ENCODE measurements around the gene ADSS2. TPM values are rescaled to one million over a fixed set of nuclear protein-coding genes. Genes with fewer than 3 reads are reported as not detected.

The ADSS2 gene
- total RNA-seq, 3 donors from 2014 or later, result 52.3 to 61.3 (median 57.0) TPM

DNA sequence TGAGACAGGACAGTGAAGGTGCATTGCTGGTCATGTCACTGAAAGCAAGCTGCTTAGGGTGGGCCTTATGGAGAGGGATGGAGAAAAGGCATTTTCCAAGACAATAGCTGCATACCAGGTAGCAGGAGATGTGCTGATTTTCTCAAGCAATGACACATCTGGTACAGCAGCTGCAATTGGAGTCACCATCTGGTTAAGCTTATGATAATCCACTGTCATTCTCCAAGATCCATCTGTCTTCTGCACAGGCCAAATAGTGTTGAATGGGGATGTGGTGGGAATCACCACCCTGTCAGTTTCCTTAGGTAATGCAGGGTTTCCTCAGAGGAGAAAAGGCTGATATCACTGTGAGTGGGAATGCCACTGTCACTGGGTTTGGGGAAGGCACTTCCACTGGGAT, 54.6 kb downstream of the ADSS2 start:
- ATAC-seq, result no peak
- Mint-ChIP-seq H3K4me1 (ENCODE audit: low read depth) (peaks cover 1% of the 10 kb centered on the region), H3K4me3 (no peak overlapping the region), H3K36me3 (ENCODE audit: insufficient read depth) (peaks cover 15% of the 10 kb centered on the region), H3K27me3 (ENCODE audit: low read depth) (no peaks in the 10 kb centered on the region), H3K9me3 (peaks cover 15% of the 10 kb centered on the region)
- no peak for DNase-seq

DNA sequence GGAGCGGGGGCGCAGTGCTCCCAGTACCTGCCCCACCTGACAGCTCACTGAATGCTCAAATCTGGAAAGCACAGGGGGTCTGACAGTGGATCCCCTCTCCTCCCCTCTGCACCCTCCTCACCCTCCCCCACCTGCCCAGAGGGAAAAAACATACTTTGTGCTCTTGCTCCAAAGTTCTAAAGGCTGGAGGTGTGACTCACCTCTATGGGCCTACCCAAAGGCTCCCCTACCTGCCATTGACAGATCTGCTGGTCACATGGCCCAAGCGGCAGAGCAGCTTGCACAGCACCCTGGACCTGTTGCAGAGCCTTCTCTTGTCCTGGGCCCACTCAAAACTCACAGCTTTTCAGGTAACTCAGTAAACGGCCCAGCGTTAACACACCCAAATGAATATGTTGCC, 55.7 kb downstream of the ADSS2 start:
- H3K4me3 Mint-ChIP-seq, result no peak overlapping the region
- ATAC-seq (peak in 1 of 2 donors; percentile 18), DNase-seq (no peak)
- no peaks in the 10 kb centered on the region for H3K27me3 Mint-ChIP-seq (ENCODE audit: low read depth)
- H3K9me3 Mint-ChIP-seq, result peaks cover 4% of the 10 kb centered on the region
- H3K4me1 Mint-ChIP-seq (ENCODE audit: low read depth), result no peaks in the 10 kb centered on the region
- peaks cover 4% of the 10 kb centered on the region for H3K36me3 Mint-ChIP-seq (ENCODE audit: insufficient read depth)

DNA sequence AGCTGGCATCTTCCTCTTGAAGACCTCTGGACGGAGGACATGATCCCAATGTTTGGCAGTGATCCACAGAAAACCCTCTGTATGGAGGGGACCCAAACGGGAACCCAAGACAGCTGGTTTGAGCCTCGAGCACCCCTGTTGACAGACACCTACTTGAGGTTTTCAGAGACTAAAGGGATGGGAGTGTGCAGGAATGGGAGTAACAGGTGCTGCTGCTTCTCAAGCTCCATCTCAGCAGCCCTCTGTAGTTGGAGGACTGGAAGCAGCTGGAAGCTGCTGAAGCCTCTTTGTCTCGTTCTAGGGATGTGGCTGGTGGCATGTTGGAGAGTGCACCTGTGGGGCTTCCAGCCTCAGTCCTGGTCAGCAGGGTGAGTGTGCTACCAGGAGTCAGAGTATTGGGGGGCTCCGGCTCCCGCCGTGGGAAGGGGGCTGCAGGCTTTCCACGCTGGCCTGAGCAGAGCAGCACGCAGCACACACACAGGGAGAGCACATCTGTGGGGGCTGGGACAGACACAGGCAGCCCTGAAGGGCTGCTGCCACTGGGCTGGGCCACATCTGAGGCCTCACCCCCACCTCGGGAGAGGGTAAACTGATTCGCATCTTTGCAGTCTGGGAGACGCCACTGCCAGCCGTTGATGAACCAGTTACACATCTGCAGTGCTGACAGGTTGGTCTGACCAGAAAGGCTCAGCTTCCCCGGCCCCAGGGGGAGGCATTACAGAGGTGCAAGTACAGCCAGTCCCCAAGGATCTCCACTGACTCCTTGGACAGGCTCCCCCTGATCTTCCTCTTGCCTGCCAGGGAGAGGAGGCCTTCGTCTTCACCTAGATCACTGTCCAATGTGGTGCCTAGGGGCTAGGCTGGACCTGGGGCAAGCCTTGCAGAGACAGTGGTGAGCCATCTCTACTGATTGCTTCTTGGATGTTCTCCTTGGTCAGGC, 56.6 kb downstream of the ADSS2 start:
- H3K4me3 Mint-ChIP-seq, result no peak overlapping the region
- H3K9me3 Mint-ChIP-seq, result no peaks in the 10 kb centered on the region
- ATAC-seq (peak in 1 of 2 donors; percentile 34), DNase-seq (no peak)
- H3K27me3 Mint-ChIP-seq (ENCODE audit: low read depth), result no peaks in the 10 kb centered on the region
- H3K4me1 Mint-ChIP-seq (ENCODE audit: low read depth), result no peaks in the 10 kb centered on the region
- H3K36me3 Mint-ChIP-seq (ENCODE audit: insufficient read depth), result peaks cover 2% of the 10 kb centered on the region

DNA sequence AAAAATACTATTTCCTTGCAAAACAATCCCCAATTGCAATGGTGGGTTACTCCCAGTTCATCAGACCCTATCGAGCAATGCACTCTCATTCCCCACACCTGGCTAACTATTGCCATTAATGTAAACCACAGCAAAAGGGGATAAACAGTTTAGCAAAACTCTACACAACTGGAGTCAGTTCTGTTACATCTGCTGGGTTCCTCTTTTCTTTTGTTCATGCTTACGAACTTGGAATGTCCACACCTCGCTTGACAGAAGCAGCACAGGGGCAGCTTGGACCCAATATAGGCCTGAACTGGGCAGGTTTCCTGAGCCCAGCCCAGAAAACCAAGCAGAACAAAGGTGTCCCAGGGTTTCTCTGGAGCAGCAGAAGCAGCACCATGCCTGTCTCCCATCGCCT, 57.4 kb downstream of the ADSS2 start:
- Mint-ChIP-seq H3K27me3 (ENCODE audit: low read depth) (no peaks in the 10 kb centered on the region), H3K4me3 (no peak overlapping the region), H3K36me3 (ENCODE audit: insufficient read depth) (peaks cover 2% of the 10 kb centered on the region), H3K9me3 (no peaks in the 10 kb centered on the region), H3K4me1 (ENCODE audit: low read depth) (no peaks in the 10 kb centered on the region)
- no peak for DNase-seq
- no peak for ATAC-seq

DNA sequence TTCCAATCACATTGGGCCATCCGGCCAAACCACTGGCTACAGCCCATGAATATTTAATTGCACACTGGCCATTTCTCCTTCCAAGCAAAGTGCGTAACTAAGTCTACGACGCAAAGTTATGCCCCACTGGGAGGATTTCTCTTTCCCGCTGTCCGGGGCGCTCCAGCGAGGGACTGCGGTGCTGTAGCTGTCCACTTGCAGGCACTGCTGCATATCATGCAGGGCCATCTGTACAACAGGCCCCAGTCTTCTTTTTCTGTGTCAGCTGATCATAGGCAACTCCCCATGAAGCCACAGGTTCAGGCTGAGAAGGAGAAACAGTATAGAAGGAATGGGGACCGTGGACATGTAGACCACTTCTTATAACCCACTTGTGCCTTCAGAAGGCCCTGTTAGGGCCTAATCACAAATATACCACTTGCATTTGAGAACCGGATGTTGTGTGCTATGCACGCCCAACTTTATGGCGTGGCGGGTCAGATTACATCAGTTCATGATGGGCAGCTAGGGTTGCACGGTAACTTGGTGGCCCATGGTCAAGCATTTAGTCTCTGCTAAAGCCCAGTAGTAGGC, 58.0 kb downstream of the ADSS2 start:
- no peaks in the 10 kb centered on the region for H3K36me3 Mint-ChIP-seq (ENCODE audit: insufficient read depth)
- H3K27me3 Mint-ChIP-seq (ENCODE audit: low read depth), result no peaks in the 10 kb centered on the region
- DNase-seq (no peak), ATAC-seq (no peak)
- no peak overlapping the region for H3K4me3 Mint-ChIP-seq
- H3K4me1 Mint-ChIP-seq (ENCODE audit: low read depth), result no peaks in the 10 kb centered on the region
- no peaks in the 10 kb centered on the region for H3K9me3 Mint-ChIP-seq

DNA sequence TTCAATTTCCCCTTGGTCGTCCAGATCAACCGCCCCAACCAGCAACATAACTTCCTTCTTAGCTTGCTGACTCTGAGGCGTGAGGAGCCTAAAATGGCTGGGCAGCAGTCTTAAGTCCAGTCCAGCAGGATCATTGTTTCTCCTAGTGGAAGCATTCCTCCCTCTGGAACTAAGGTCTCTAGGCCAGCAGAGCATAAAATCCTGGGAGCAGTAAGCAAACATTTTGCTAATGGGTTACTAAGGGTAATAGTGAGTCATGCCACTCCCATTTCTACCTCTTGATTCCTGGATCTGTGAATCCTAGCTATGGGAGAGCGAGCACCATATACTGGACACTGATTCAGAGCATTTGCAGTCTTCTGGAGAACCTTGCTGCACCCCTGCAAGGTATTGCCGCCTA, 59.9 kb downstream of the ADSS2 start:
- Mint-ChIP-seq H3K4me1 (ENCODE audit: low read depth) (no peaks in the 10 kb centered on the region), H3K4me3 (no peak overlapping the region), H3K36me3 (ENCODE audit: insufficient read depth) (no peaks in the 10 kb centered on the region), H3K9me3 (no peaks in the 10 kb centered on the region), H3K27me3 (ENCODE audit: low read depth) (no peaks in the 10 kb centered on the region)
- DNase-seq (no peak), ATAC-seq (no peak)

DNA sequence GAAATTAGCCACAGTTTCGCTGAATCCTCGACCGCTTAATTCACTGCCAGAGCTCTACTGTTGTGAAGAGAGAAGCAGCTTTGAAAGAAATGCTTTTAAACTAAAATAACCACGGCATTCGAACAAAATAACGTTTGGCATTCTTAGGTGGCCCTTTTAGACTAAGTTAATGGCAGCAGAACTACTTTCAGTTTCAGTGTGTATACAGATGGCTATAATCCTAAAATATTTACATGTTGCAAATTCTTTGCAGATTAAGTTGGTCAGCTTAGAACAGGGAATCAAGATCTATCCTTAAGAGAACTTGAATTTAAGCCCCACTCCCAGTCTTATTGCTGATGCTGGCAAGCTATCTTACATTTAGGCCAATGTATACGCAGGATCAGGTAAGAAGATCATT, 62.7 kb downstream of the ADSS2 start:
- no peak overlapping the region for H3K4me3 Mint-ChIP-seq
- DNase-seq, result no peak
- no peaks in the 10 kb centered on the region for H3K9me3 Mint-ChIP-seq
- H3K36me3 Mint-ChIP-seq (ENCODE audit: insufficient read depth), result no peaks in the 10 kb centered on the region
- no peak for ATAC-seq
- H3K4me1 Mint-ChIP-seq (ENCODE audit: low read depth), result no peaks in the 10 kb centered on the region
- no peaks in the 10 kb centered on the region for H3K27me3 Mint-ChIP-seq (ENCODE audit: low read depth)

DNA sequence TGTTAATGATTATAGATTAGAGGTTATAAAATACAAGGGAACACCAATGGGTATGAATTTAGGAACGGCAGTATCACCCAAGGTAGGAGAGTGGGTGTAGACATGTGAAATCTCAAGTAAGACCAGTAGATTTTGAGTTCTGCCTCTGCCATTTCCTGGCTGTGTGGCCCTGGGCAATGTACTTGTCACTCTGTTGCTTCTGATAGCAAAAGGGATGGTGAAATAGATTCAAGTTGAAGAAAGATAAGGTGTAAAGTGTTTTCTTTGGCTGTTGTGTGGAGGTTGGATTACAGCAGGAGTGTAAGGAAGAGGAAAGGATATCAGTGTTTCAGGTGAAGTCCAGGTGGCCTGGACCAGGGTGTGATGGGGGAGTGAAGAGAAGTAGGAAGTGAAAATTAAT, 64.3 kb downstream of the ADSS2 start:
- ATAC-seq (no peak), DNase-seq (no peak)
- H3K4me1 Mint-ChIP-seq (ENCODE audit: low read depth), result no peaks in the 10 kb centered on the region
- no peaks in the 10 kb centered on the region for H3K36me3 Mint-ChIP-seq (ENCODE audit: insufficient read depth)
- no peak overlapping the region for H3K4me3 Mint-ChIP-seq
- no peaks in the 10 kb centered on the region for H3K27me3 Mint-ChIP-seq (ENCODE audit: low read depth)
- H3K9me3 Mint-ChIP-seq, result no peaks in the 10 kb centered on the region

DNA sequence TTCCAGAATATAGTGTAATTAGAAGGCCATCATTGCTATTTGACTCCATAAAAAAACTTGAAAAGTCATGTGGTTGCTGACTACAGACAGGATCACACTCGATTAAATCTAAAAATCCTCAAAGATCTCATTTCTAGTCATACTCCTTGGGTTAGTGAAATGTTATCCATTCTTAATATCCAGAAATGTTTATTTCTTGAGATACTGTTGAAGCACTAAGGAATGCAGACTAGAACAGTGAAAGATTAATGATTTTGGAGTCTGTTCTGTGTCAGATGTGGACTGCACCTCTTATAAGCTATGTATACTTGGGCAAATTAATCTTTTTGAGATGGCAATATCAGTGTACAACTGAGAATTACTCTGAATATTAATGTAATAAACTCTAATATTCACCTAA, 65.1 kb downstream of the ADSS2 start:
- no peaks in the 10 kb centered on the region for H3K36me3 Mint-ChIP-seq (ENCODE audit: insufficient read depth)
- H3K4me1 Mint-ChIP-seq (ENCODE audit: low read depth), result no peaks in the 10 kb centered on the region
- ATAC-seq, result no peak
- H3K9me3 Mint-ChIP-seq, result no peaks in the 10 kb centered on the region
- H3K4me3 Mint-ChIP-seq, result no peak overlapping the region
- no peak for DNase-seq
- no peaks in the 10 kb centered on the region for H3K27me3 Mint-ChIP-seq (ENCODE audit: low read depth)

DNA sequence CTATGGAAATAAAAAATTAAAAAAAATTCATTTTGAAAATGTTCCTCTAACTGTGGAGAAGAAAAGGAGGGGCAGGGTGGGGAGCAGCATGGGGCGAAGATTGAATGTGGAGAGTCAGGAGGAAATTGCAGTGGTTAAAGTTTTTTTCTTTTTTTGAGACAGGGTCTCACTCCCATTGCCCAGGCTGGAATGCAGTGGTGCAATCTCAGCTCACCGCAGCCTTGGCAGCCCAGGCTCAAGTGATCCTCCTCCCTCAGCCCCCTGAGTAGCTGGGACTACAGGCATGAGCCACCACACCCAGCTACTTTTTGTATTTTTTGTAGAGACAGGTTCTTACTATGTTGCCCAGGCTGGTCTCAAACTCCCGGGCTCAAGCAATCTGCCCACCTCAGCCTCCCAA, 67.6 kb downstream of the ADSS2 start:
- no peak for DNase-seq
- Mint-ChIP-seq H3K27me3 (ENCODE audit: low read depth) (no peaks in the 10 kb centered on the region), H3K4me1 (ENCODE audit: low read depth) (no peaks in the 10 kb centered on the region)

DNA sequence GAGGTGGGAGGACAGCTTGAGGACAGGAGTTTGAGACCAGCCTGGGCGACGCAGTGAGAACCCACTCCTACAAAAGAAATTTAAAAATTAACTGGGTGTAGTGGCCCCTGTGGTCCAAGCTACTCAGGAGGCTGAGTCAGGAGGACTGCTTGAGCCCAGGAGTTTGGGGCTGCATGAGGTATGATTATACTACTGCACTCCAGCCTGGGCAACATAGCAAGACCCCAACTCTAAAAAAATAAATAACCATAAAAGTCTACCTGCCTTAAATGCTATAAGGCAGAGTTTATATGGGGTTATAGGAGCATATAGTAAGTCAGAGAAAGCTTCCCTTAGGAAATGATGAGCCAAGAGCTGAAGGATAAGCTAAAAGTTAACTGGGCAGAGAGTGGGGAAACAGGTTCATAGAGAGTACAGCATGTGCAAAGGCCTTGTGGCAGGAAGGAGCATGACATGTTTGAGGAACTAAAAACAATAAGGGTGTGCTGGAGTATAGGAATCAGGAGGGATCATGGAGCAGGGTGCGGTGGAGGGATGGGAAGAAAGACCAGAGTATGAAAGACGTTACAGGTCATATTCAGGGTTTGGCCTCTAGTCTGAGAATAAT, 68.3 kb downstream of the ADSS2 start:
- Mint-ChIP-seq H3K4me1 (ENCODE audit: low read depth) (no peaks in the 10 kb centered on the region), H3K9me3 (no peaks in the 10 kb centered on the region), H3K4me3 (no peak overlapping the region), H3K27me3 (ENCODE audit: low read depth) (no peaks in the 10 kb centered on the region), H3K36me3 (ENCODE audit: insufficient read depth) (no peaks in the 10 kb centered on the region)
- ATAC-seq, result no peak
- no peak for DNase-seq

More for the DNA sequence above, 67.6 kb downstream of the ADSS2 start:
- no peak for ATAC-seq
- H3K36me3 Mint-ChIP-seq (ENCODE audit: insufficient read depth), result no peaks in the 10 kb centered on the region
- no peaks in the 10 kb centered on the region for H3K9me3 Mint-ChIP-seq
- H3K4me3 Mint-ChIP-seq, result no peak overlapping the region

DNA sequence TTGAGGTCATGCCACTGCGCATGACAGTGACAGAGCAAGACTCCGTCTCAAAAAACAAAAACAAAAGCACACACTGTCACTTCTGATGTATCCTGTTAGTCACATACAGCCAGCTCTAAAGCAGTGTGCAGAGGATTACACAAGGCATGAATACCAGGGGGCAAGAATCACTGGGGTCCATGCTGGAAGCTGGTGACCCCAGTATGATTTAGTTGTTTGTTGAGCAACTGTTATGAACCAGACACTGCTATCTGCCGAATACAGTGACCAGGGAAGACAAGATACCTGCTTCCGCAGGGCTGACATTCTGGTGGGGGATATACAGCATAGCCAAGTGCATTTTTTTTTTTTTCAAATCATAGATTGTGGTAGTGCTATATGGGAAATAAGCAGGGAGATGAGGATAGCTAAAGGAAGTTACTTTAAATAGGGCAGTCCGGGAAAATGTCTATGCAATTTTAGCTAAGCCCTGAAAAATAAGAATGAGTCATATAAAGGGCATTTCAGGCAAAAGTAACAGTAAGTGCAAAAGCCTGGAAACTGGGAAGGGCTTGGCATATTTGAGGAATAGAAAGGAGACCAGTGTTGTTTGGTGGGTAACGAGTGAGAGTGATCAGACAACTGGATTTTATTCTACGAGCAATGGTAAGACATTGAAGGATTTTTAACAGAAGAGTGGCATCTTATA, 69.7 kb downstream of the ADSS2 start:
- DNase-seq (no peak), ATAC-seq (no peak)
- no peaks in the 10 kb centered on the region for H3K36me3 Mint-ChIP-seq (ENCODE audit: insufficient read depth)
- H3K27me3 Mint-ChIP-seq (ENCODE audit: low read depth), result no peaks in the 10 kb centered on the region
- H3K9me3 Mint-ChIP-seq, result no peaks in the 10 kb centered on the region
- no peak overlapping the region for H3K4me3 Mint-ChIP-seq
- H3K4me1 Mint-ChIP-seq (ENCODE audit: low read depth), result no peaks in the 10 kb centered on the region

DNA sequence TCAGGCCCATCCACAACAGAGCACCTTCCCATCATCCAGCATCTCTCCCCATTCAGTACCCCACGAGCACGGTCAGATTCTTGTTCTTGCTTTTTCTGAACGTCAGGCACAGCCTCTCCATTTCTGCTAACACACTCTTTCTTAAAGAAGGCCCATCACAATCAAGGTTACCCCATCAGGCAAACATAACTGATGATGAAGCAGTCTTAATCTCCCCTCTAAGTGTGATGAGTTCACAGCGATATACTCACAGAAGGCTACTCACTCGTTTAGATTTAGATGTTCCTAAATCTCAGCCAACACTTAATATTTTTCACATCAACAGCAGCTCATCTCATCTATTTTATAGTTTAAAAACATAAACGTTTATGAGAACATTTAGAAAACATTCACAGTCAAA, 75.6 kb downstream of the ADSS2 start:
- DNase-seq, result no peak
- no peak for ATAC-seq
- no peaks in the 10 kb centered on the region for H3K27me3 Mint-ChIP-seq (ENCODE audit: low read depth)
- no peaks in the 10 kb centered on the region for H3K36me3 Mint-ChIP-seq (ENCODE audit: insufficient read depth)
- no peaks in the 10 kb centered on the region for H3K4me1 Mint-ChIP-seq (ENCODE audit: low read depth)
- H3K9me3 Mint-ChIP-seq, result no peaks in the 10 kb centered on the region
- H3K4me3 Mint-ChIP-seq, result no peak overlapping the region

DNA sequence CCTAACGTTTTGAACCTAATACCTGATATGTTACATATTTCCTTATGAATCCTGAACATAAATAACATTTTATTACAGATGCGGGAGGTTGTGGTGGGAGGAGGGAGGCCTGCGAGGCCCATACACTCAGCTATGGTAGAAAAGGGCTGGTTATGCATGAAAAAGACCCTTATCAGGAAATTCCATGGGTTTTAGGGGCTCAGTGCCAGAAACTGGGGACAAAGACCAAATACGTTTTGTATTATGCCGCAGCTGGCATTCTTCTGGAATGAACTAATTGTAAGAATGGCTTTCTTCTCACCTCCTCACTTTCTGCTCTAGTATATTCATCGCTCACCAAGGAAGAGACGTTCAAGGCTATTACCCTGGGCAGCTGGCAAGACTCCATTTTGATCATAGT, 76.7 kb downstream of the ADSS2 start:
- H3K4me1 Mint-ChIP-seq (ENCODE audit: low read depth), result no peaks in the 10 kb centered on the region
- H3K36me3 Mint-ChIP-seq (ENCODE audit: insufficient read depth), result no peaks in the 10 kb centered on the region
- H3K4me3 Mint-ChIP-seq, result no peak overlapping the region
- H3K9me3 Mint-ChIP-seq, result no peaks in the 10 kb centered on the region
- DNase-seq (no peak), ATAC-seq (no peak)
- no peaks in the 10 kb centered on the region for H3K27me3 Mint-ChIP-seq (ENCODE audit: low read depth)

All from activated T-cell treated with anti-CD3 and anti-CD28 coated beads, Interleukin-2, amount 50 U/mL, for 4 hours (primary cell).